Stimulated activated CD8-positive, alpha-beta memory T cell treated with anti-CD3 and anti-CD28 coated beads, Interleukin-12 subunit alpha, Interleukin-12 subunit beta, amount 100 ng/mL, for 24 hours (primary cell): ENCODE measurements around the gene AEBP2.

Experiments
- DNase-seq: peaks from one replicate; pipeline ENCODE4 v3.0.0-alpha.2; 2020; ENCODE audit errors: extremely low read depth

AEBP2 gene

DNA sequence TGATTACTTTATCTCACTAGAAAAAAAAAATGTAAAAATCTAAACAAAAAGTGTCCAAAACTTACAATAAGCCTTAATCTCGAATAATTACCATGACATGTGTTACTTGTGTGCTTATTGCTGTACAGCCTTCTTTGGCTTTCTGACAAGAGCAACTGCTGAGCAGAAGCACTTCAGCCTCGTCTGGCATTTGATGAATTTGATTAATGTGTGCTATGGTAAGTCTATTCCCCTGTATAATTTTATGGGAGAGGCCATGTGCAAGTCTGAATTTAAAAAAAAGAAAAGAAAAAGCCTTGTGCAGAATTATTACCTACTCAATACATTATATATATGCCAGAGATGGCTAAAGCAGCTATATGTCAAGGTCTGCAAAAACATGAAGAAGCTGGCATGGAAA, 113.9 kb downstream of the AEBP2 start:
- DNase-seq = no peak

DNA sequence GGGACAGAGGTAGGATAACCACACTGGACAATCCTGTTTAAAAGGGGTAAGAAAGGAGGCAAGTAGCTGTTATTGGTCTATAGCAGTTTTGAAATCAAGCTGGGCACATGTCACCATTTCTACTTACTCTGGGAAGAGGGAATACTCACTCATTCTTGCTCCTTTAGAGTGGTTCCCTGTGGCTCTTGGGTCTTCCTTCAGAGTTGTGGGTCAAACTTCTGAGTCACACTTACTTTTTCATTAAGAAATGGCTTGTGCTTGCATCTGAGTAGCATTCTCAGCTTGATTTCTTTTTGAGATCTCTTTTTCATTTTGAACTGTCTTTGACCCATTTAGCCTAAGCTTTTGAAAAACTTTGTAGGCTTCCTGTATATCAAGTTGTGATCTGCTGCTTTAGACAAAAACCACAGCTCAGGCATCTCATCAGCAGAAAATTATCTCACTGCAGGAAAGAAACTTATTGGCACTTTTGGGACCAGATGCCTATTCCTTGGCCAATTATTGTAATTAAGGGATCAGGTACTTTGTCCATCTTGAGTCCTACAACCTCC, 122.2 kb downstream of the AEBP2 start:
- DNase-seq = no peak
